H9 (cell line): Measurements from ENCODE around the gene CTDSP2. TPM values are rescaled to one million over a fixed set of nuclear protein-coding genes. Genes with fewer than 3 reads are reported as not detected.
A peak's percentile ranks its signal among the peaks of the same experiment; 100 is the strongest.

ENCODE experiments used
- DNase-seq: peaks from one replicate; pipeline ENCODE4 v3.0.0-alpha.2; 2017
- H2AFZ ChIP-seq: one replicate; pipeline ENCODE4 v1.6.1; 2013; ENCODE audit warnings: mild to moderate bottlenecking, low read length, control low read depth, moderate library complexity
- H2AK5ac ChIP-seq: 2 replicates; pipeline ENCODE4 v1.6.1; 2013; ENCODE audit warnings: low read length, control low read depth, mixed read lengths; ENCODE audit not compliant: insufficient read length
- H2BK120ac ChIP-seq: one replicate; pipeline ENCODE4 v1.6.1; 2013; ENCODE audit warnings: low read depth, mild to moderate bottlenecking, low read length, control low read depth, inconsistent platforms; ENCODE audit not compliant: poor library complexity, severe bottlenecking
- H2BK12ac ChIP-seq: 2 replicates; pipeline ENCODE4 v1.6.1; 2013; ENCODE audit warnings: low read length, control low read depth, mixed read lengths, low read depth; ENCODE audit not compliant: insufficient read length
- H2BK15ac ChIP-seq: 2 replicates; pipeline ENCODE4 v1.6.1; 2013; ENCODE audit warnings: low read depth, low read length, control low read depth
- H2BK20ac ChIP-seq: one replicate; pipeline ENCODE4 v1.6.1; 2013; ENCODE audit warnings: low read depth, mild to moderate bottlenecking, low read length, control low read depth, inconsistent platforms; ENCODE audit not compliant: poor library complexity, severe bottlenecking
- H2BK5ac ChIP-seq: 2 replicates; pipeline ENCODE4 v1.6.1; 2013; ENCODE audit warnings: low read length, control low read depth, mixed read lengths; ENCODE audit not compliant: insufficient read length
- H3K14ac ChIP-seq: 2 replicates; pipeline ENCODE4 v1.6.1; 2013; ENCODE audit warnings: low read length, control low read depth; ENCODE audit not compliant: insufficient read depth
- H3K18ac ChIP-seq: 2 replicates; pipeline ENCODE4 v1.6.1; 2013; ENCODE audit warnings: low read depth, mild to moderate bottlenecking, mixed read lengths, low read length, control low read depth; ENCODE audit not compliant: insufficient read length
- H3K23ac ChIP-seq: 2 replicates; pipeline ENCODE4 v1.6.1; 2013; ENCODE audit warnings: low read length, control low read depth, mixed read lengths, low read depth; ENCODE audit not compliant: insufficient read length
- H3K23me2 ChIP-seq: 2 replicates; pipeline ENCODE4 v1.6.1; 2013; ENCODE audit warnings: low read depth, mild to moderate bottlenecking, mixed read lengths, low read length, control low read depth; ENCODE audit not compliant: insufficient read length, poor library complexity, severe bottlenecking
- H3K27ac ChIP-seq: 2 replicates; pipeline ENCODE4 v1.5.1; 2013; ENCODE audit warnings: low read length, control low read depth, mixed read lengths, low read depth; ENCODE audit not compliant: insufficient read length
- H3K27me3 ChIP-seq: 2 replicates; pipeline ENCODE4 v1.6.1; 2013; ENCODE audit warnings: low read length, control low read depth, inconsistent platforms; ENCODE audit not compliant: insufficient read depth
- H3K4ac ChIP-seq: 2 replicates; pipeline ENCODE4 v1.6.1; 2013; ENCODE audit warnings: low read depth, mild to moderate bottlenecking, control low read depth, inconsistent platforms, low read length, moderate library complexity
- H3K4me1 ChIP-seq: 2 replicates; pipeline ENCODE4 v1.6.1; 2013; ENCODE audit warnings: low read length, control low read depth, inconsistent platforms; ENCODE audit not compliant: insufficient read depth
- H3K4me2 ChIP-seq: 2 replicates; pipeline ENCODE4 v1.6.1; 2013; ENCODE audit warnings: low read length, control low read depth, mixed read lengths; ENCODE audit not compliant: insufficient read length, insufficient read depth
- H3K56ac ChIP-seq: 2 replicates; pipeline ENCODE4 v1.6.1; 2013; ENCODE audit warnings: low read depth, mild to moderate bottlenecking, mixed read lengths, low read length, control low read depth; ENCODE audit not compliant: insufficient read length
- H3K79me1 ChIP-seq: 2 replicates; pipeline ENCODE4 v1.6.1; 2013; ENCODE audit warnings: low read depth, mild to moderate bottlenecking, moderate library complexity, low read length, control low read depth, inconsistent platforms; ENCODE audit not compliant: insufficient read depth, poor library complexity, severe bottlenecking
- H3K79me2 ChIP-seq: 2 replicates; pipeline ENCODE4 v1.6.1; 2013; ENCODE audit warnings: low read length, control low read depth, inconsistent platforms; ENCODE audit not compliant: insufficient read depth
- H3K9ac ChIP-seq: 2 replicates; pipeline ENCODE4 v1.6.1; 2013; ENCODE audit warnings: low read length, control low read depth, mixed read lengths; ENCODE audit not compliant: insufficient read length; ENCODE audit errors: extremely low read depth
- H3K9me3 ChIP-seq: one replicate; pipeline ENCODE4 v1.6.1; 2013; ENCODE audit warnings: low read depth, low read length, inconsistent platforms; ENCODE audit not compliant: control insufficient read depth
- H3T11ph ChIP-seq: one replicate; pipeline ENCODE4 v1.6.1; 2013; ENCODE audit warnings: mild to moderate bottlenecking, low read length, control low read depth, inconsistent platforms
- H4K20me1 ChIP-seq: one replicate; pipeline ENCODE4 v1.6.1; 2013; ENCODE audit not compliant: control insufficient read depth, insufficient read length, insufficient read depth
- H4K5ac ChIP-seq: 2 replicates; pipeline ENCODE4 v1.6.1; 2013; ENCODE audit warnings: low read depth, mild to moderate bottlenecking, mixed read lengths, low read length, control low read depth; ENCODE audit not compliant: insufficient read length
- H4K8ac ChIP-seq: replicated peaks from 2 replicates; pipeline ENCODE4 v1.6.1; 2013; ENCODE audit warnings: low read length, control low read depth, mixed read lengths, low read depth; ENCODE audit not compliant: insufficient read length
- H4K91ac ChIP-seq: 2 replicates; pipeline ENCODE4 v1.6.1; 2013; ENCODE audit warnings: low read depth, mild to moderate bottlenecking, moderate library complexity, mixed read lengths, low read length, control low read depth; ENCODE audit not compliant: insufficient read length
- H3K27ac Mint-ChIP-seq, 3 experiments: 2 replicates in 2 of 3; 3 replicates in 1 of 3; pipeline ENCODE4 v1.8.0; 2020 to 2021; ENCODE audit warnings: mixed read lengths in 3 of 3, mild to moderate bottlenecking in 1 of 3, moderate library complexity in 1 of 3
- H3K27me3 Mint-ChIP-seq: 2 replicates; pipeline ENCODE4 v1.8.0; 2021; ENCODE audit warnings: low read depth, mild to moderate bottlenecking, moderate library complexity, mixed read lengths
- H3K36me3 Mint-ChIP-seq, 3 experiments: 2 replicates in 2 of 3; 3 replicates in 1 of 3; pipeline ENCODE4 v1.8.0; 2020 to 2021; ENCODE audit warnings: low read depth in 3 of 3, mixed read lengths in 3 of 3; ENCODE audit not compliant: insufficient read depth in 1 of 3
- H3K4me1 Mint-ChIP-seq, 2 experiments: 2 replicates each; pipeline ENCODE4 v1.8.0; 2020; ENCODE audit warnings: mixed read lengths in 2 of 2
- H3K4me3 Mint-ChIP-seq, 2 experiments: 2 replicates in 1 of 2; 3 replicates in 1 of 2; pipeline ENCODE4 v1.8.0; 2020 to 2021; ENCODE audit warnings: mild to moderate bottlenecking in 2 of 2, mixed read lengths in 2 of 2, moderate library complexity in 1 of 2
- H3K9me3 Mint-ChIP-seq, 2 experiments: 2 replicates in 1 of 2; 3 replicates in 1 of 2; pipeline ENCODE4 v1.8.0; 2020; ENCODE audit warnings: mild to moderate bottlenecking in 2 of 2, mixed read lengths in 2 of 2, moderate library complexity in 1 of 2
- CTCF ChIP-seq: fragments of 200-600 bp; sonication (generic); conservative IDR thresholded peaks from 3 replicates; pipeline ENCODE4 v1.8.0; 2021; ENCODE audit warnings: antibody characterized with exemption, mild to moderate bottlenecking
- WGBS: extraction: QIAGEN DNeasy Blood & Tissue Kit; methylation state at CpG from one replicate; pipeline ENCODE4 v1.1.7; 2013; ENCODE audit warnings: missing lambda C conversion rate, low lambda C conversion rate, mixed read lengths; ENCODE audit not compliant: insufficient read length; ENCODE audit errors: extremely low coverage; 5-methylcytosine and 5-hydroxymethylcytosine counted together
- total RNA-seq: library from RNA; stranded (reverse); gene quantifications from 2 replicates; pipeline ENCODE4 v1.2.1, GENCODE V29; 2021

CTDSP2 gene
- total RNA-seq, 1 experiment from 2014 or later = 103 TPM

- Histone ChIP-seq H3K27me3 (peaks cover 2% of the 10 kb centered on the region; the same call in 1 of the 2 replicates), H3K18ac (peak overlapping the region; percentile 60), H3K23me2 (peaks cover 8% of the 10 kb centered on the region), H2BK12ac (no peak overlapping the region), H2BK5ac (no peak overlapping the region), H3K79me1 (no peaks in the 10 kb centered on the region), H4K5ac (no peak overlapping the region), H3K9me3 (no peaks in the 10 kb centered on the region), H2BK20ac (no peak overlapping the region), H3K56ac (no peak overlapping the region), H3T11ph (no peak overlapping the region), H3K23ac (no peak overlapping the region), H3K14ac (peak overlapping the region; percentile 60), H4K91ac (no peak overlapping the region), H2BK120ac (peak overlapping the region; percentile 72), H2AK5ac (no peak overlapping the region), H2BK15ac (no peak overlapping the region), H3K4ac (no peak overlapping the region), H3K4me1 (no peaks in the 10 kb centered on the region; the same call in 1 of the 2 replicates), H3K27ac (no peak overlapping the region), H4K20me1 (no peaks in the 10 kb centered on the region), H3K79me2 (no peaks in the 10 kb centered on the region), H4K8ac (no peak overlapping the region), H2AFZ (no peak overlapping the region), H3K4me2 (peak overlapping the region; percentile 62), H3K9ac (no peak overlapping the region)
- Mint-ChIP-seq H3K4me3 (peak overlapping the region; percentile 54 to 57; a peak in 4 of 5 replicates), H3K27ac (no peak overlapping the region), H3K9me3 (no peaks in the 10 kb centered on the region), H3K4me1 (peaks cover 25 to 31% of the 10 kb centered on the region in 2 experiments), H3K36me3 (no peaks in the 10 kb centered on the region), H3K27me3 (peaks cover 47% of the 10 kb centered on the region)
- DNase-seq = no peak
- no CpG with 5 or more reads among the region's 63 CpGs for WGBS
- TF ChIP-seq CTCF = no peak
Measured at GRCh38 chr12:57865084-57865751, 18.7 kb upstream of the CTDSP2 start.
